Activated CD4-positive, CD25-positive, alpha-beta regulatory T cell treated with anti-CD3 and anti-CD28 coated beads, Interleukin-2, amount 50 U/mL, for 24 hours (primary cell): ENCODE results near the gene FASN.
A peak's percentile ranks its signal among the peaks of the same experiment; 100 is the strongest.

Experiments used
- ATAC-seq, 2 donors: fragments of 150-1000 bp; cut with Tn5 transposase; one replicate each; pipeline ENCODE4 v1.10.0; 2021; ENCODE audit warnings: mild to moderate bottlenecking in 1 of 2, moderate library complexity in 1 of 2

The FASN gene

DNA sequence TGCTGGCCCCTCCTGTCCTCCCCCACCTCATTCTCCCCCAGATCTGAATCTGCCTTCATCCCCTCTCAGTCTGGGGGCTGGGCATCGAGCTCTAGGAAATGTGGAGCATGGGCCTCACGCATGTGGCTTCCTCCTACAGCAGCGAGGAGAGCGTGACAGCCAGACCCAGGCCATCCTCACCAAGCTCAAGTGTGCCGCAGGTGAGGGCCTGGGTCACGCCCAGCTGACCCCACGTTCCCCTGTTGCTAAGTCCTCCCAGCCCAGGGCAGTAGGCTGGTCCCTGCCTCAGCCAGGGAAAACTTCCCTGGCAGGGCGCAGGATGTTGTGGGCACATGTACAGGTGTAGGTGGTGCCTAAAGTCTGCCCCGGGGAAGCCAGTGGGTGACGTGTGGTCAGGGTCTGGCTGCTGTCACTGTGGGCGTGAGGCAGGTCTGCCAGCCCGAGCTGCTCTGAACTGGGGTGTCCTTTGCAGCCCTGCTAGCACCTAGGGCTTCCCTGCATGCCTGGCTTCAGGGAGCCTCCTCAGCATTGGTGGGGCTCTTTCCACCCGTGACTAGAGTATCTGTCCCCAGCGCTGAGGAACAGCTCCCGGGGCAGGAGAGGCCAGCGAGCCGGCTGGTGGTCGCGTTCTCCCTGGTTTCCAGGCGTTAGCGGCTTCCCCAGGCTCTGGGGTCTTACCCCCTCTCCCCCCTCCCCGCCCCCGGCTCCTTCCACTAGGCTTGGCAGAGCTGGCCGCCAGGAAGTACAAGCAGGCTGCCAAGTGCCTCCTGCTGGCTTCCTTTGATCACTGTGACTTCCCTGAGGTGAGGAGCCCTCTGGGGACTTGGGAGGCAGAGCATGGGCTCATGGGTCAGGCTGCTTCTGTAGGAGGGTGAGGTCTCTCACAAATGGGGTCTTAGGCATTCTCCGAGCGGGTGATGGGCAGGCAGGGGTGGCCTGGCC, 42.7 kb downstream of the FASN start:
- no peak for ATAC-seq

DNA sequence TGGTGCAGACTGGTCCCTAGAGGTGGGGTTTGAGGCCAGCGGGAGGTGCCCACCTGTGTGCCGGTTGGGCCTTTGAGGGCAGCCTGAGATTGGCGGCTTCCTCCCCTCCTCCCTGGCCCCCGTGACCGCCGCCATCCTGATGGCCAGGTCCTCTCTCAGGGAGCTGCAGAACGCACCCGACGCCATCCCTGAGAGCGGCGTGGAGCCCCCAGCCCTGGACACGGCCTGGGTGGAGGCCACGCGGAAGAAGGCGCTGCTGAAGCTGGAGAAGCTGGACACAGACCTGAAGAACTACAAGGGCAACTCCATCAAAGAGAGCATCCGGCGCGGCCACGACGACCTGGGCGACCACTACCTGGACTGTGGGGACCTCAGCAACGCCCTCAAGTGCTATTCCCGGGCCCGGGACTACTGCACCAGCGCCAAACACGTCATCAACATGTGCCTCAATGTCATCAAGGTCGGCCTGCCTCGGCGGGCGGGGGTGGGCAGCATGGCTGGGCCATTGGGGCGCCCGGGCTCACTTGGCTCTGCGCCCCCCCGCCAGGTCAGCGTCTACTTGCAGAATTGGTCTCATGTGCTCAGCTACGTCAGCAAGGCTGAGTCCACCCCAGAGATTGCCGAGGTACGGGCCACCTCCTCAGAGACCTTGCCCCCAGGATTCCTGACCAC, 43.5 kb downstream of the FASN start:
- no peak for ATAC-seq

DNA sequence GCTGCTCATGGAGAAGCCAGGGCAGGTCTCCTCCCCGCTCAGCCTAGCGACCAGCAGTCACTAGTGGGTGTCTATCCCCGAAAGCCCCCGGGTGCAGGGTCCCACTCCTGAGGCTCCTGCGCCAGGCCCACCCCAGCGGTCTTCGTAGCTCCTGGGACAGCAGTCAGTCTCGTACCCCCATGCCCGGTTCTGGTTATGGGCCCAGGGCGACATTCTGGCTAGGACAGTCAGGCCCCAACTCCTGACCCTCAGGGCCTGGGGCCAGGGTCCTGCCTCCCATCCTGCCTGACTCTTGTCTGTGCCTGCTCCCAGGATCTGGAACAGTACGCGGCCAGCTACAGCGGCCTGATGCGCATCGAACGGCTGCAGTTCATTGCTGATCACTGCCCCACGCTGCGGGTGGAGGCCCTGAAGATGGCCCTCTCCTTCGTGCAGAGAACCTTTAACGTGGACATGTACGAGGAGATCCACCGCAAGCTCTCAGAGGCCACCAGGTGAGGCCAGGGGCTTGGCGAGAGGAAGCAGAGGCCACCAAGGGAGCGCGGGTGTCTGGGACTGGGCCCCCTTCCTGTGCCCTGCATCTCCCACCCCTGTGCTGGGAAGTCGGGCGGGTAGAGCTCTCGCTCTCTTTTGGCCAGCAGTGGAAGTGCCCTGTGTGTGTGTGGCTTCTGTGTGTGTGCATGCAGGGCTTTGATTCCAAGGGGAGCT, 44.3 kb downstream of the FASN start:
- no peak for ATAC-seq

DNA sequence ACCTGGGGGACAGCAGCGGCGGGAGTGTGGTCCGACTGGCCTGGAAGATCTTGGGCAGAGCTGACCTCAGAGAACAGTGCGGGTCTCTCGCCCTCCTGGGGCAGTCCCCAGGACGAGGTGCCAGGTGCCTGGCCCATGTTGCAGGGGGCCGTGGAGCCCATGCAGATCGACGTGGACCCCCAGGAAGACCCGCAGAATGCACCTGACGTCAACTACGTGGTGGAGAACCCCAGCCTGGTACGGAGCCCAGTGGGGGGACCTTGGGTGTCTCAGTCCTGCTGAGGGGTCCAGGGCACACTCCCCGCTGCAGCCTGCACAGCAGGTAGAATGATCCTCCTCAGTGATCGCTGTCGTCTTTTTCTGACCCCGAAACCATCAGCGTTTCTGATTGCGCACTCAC, 44.9 kb downstream of the FASN start:
- ATAC-seq: no peak

DNA sequence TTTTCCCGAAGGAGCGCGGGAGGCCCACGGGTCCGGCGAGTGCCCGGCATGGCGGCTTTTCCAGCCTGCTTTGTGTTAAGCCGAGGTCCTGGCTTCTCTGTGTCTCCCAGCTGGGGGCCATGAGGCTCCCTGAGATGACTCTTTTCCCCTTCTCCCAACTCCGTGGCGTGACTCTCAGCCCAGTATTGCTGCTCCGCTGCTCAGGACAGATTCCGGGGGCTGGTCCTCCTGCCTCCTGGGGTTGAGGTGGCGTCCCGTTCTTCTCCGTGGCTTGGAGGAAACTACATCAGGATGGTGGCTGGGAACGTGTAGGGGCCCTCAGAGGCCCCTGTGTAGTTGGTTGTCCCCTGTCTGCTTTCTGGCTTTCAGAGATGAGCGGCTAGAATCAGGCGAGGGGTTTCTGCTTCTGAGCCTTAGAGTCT, 45.4 kb downstream of the FASN start:
- no peak for ATAC-seq

DNA sequence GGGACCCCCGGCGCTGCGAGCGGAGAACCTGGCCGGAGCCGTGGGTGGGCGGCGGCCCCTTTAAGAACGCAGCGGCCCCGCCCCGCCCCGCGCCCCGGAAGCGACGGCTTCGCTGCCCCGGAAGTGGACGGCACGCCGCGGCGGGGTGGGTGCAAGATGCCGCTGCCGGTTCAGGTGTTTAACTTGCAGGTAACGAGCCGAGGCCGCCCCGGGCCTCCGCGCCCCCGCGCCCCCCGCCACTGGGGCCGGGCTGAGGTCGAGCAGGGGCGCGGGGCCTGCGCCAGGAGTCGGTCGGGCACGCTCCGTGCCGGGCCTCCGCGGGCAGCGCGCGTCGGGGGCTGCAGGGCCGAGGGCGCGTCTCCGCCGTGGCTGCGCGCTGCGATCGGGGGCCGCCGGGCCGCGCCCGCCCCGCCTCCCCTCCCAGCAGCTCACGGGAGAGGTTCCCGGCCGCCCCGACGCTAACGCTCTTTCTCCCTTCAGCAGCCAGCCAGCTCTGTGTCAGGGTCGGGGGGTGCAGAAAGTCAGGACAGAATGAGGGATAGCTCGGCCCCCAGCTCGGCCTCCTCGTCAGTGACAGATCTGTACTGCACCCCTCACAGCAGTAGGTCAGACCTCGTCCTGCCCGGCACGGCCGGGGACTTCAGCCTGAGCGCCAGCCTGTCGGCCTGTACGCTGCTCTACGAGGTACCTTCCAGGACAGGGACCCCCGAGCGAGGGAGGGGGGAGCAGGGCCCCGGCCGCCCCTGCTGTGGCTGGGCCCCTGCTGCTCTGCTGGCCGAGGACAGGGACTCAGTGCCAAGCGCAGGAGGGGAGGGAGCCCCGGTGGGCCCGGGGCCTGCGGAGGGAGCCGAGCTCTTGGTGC, 46.0 kb downstream of the FASN start, which contains the start of the genes GPS1 and RFNG:
Gene GPS1 (plus strand): TSS at position 123 of the 862 bp plus-strand sequence. CDS start 34 bp downstream, at position 157.
Gene RFNG (minus strand): TSS at position 36 of the 862 bp plus-strand sequence. CDS start 45 bp downstream, outside the sequence.
- peak; percentile 91 to 93 for ATAC-seq

DNA sequence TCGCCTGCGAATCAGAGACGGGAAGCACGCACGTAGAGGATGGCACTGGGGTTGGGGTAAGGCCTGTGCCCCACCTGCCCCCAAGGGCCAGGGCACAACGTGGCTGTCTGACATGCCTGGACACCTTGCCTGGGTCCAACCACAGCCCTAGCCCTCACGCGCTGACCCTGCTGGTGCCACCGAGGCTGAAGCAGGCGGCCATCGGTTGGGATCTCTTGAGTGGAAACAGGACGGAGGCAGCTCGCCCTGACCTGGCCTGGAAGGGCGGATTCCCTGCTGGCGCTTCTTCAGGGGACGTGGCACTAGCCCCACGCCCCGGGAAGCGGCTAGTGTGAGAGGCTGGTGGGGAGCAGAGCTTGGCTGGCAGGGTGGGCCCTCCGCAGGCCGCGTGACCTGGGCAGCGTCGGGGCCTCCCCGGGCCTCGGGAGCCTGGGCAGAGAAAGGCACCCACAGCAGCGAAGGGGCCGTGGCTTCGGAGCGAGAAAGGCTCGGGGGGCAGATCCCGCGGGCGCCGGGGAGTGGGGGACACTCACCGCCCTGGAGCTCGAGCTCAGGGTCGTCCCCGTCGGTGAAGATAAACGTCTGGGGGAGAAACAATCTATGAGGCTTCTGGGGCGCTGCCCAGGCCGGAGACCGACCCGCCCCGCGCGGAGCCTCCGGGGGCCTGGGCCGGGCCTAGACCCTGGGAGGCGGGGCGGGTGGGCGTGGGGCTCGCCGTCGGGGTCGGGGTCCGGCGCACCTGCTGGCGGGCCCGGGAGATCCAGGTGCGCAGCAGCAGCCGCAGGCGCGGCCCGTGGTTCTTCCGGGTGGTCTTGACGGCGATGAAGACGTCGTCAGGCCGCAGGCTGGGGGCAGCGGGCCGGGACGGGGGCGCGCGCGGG, 47.0 kb downstream of the FASN start:
- peak in 1 of 2 donors; percentile 6 for ATAC-seq

DNA sequence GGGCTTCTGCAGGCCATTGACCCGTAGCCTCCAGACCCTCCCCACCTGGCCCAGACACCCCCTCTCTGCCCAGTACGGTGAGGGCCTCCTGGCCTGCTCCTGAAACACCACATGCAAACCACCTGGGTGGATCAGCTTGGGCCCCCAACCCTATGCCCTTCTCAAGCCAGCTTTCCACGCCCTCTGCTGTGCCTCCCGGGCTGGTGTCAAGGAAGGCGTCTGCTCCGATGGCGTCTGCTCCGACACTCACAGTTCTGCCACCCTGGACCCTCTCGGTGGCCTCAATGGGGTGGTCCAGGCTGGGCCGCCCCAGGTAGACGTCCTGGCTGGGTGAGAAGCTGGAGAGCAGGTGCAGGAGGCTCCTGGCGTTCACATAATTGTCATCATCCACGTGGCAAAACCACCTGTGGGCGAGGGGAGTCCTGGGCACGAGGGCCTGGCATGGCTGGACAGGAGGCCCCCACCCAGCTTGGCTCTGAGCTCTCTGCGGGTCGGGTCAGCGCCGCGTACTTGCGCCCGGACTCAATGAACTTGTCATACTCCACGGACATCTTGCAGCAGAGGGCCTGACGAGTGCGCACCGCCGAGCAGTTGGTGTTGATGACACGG, 47.8 kb downstream of the FASN start:
- ATAC-seq: no peak

DNA sequence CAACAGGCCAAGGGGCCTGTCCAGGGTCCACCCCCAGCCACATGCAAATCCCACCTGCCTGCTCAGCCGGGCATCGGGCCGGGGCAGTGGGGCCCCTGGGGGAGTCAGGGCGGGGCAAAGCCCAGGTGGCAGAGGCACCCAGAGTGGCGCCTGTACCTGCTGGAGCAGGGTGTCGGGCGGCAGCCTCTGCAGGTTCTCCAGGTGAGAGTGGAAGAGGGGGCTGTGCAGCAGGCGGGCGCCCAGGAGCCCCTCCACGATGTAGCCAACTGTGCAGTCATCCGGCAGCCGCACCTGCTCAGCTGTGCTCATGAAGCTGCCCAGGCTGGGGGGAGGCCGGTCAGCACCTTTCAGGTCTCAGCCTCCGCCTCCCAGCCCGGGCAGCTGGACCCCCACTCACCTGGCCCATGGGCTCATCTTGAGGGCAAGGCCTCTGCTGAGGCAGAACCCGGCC, 48.5 kb downstream of the FASN start:
- ATAC-seq: no peak

DNA sequence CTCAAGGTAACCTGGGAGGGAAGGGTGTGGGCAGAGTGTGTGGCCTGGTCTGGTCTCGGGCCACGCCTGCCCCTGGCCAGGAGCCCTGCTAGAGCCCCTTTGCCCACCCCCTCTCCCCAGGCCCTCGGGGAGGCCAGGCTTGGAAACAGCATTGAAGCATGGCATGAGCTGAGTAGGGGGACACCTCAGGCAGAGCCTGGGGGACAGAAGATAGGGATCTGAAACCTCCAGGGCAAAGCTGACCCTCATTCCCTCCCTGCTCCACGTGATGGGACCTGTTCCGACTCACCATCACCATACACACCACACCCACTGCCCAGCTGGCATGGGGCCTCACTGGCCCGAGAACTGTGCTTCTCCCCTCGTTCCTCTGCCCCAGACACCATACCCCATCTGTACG, 48.9 kb downstream of the FASN start:
- ATAC-seq: no peak

DNA sequence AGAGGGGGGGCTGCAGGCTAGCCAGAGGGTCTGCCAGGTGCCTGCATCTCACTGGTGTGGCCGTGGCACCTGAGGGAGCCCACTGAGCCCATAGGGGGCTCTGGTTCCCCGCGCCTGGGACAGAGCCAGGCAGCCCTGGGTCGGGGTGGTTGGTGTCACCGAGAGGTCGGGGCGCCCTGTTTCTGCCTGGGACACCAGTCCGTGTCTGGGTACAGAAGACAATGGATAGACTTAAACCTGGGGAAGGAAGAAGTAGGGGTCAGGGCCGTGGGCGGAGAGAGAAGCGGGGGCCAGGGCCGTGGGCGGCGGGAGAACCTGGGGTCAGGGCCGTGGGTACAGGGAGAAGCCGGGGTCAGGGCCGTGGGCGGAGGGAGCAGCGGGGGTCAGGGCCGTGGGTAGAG, 49.5 kb downstream of the FASN start:
- no peak for ATAC-seq

DNA sequence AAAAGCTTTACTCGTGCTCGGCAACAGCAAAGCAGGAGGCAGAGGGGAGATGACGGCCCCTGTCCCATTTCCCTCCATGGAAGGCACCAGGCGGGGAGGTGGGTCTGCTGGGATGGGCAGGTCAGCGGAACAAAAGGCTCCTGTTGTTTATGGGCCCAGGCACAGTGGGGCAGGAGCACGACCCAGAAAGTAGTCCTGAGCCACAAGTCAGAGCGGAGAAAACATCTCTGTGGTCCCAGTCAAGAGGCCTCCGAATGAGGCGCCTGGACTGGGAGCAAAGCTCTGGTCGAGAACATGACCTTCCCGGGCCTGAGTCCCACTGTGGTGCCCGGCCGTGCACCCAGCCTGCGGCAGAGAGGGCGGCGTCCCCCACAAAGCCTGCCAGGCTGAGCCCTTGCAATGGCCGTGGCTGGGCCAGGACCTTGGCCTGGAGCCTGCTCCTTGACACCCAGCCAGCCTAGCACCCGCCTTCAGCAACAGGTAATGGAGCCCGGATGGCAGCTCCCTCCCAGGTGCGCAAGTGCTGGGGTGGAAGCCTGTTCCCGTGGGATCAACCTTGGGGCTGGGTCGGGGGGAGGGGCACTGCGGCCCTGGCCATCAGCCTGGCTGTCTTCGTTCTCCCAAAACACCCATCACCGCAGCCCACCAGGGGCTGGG, 50.0 kb downstream of the FASN start:
- no peak for ATAC-seq

DNA sequence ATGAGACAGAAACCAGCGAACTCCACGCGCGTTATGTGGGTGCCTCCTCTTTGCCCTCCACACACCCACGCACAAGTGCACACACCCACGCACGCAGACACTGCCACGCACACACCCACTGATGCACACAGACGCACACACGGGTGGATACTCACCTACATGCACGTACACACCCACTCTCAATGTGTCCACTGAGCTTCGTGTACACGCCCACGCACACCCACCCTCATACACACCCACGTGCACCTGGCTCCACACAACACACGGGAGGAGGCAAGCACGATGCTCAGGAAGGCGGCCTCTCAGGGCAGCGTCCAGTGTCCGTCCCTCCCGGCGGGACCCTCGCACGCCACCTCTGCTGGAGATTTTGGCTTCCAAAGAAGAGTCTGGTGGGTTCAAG, 50.7 kb downstream of the FASN start:
- ATAC-seq: no peak

DNA sequence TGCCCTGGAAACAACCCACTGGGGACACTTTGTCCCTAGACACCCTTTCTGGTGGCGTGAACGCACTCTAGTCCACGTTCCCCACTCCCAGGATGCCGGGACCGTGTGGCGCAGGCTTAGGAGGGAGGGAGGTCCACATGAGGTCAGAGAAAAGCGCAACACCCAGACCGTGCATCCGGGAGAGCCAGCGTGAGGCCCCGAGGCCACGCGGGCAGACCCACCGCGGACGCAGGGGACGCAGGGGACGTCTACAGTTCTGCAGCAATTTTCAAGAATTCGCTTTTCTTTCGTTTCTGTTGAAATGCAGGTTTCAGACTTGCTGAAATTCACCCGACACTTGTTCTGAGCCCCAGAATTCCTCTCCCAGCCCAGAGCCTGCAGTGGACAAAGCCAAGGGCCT, 51.1 kb downstream of the FASN start:
- ATAC-seq: no peak

DNA sequence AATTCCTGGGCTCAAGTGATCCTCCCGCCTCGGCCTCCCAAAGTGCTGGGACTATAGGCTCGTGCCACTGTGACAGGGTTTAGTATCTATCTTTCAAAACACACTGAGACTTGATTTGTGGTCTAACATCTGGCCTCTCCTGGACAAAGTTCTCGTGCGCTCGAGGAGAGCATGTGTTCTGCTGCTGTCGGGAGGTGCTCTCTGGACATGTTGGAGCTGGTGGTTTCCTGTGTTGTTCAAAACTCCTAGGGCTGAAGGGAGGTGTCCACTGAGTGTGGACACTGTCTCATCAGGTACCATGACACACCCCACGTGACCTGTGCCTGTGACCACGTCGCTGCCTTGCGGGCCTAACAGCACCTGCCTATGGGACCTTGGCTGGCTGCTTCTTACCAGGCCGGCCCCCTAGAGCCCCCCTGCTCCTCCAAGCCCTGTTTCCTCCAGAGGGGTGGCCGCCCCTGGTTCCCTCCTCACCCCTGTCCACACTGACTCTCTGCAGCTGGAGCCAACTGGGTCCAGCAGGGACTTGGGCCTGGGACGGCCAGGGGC, 52.0 kb downstream of the FASN start:
- no peak for ATAC-seq

DNA sequence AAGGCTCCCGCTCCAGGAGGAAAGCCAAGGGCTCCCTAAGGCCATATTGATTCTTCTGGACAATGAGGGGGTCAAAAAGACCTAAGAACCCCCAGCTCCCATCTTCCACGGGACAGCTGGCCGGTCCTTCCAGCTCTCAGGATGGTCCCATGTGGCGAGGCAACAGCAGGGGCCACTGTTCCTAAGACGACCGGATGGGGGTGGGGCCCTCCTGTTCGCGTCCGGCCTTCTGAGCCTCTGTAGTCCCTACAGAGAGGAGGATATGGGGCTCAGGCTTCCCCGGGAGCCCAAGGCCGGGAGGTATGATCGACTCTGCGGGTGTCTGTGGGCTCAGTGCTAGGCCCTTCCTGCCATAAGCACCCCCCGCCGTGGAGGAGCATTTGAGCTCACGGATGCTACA, 54.5 kb downstream of the FASN start:
- ATAC-seq: no peak

DNA sequence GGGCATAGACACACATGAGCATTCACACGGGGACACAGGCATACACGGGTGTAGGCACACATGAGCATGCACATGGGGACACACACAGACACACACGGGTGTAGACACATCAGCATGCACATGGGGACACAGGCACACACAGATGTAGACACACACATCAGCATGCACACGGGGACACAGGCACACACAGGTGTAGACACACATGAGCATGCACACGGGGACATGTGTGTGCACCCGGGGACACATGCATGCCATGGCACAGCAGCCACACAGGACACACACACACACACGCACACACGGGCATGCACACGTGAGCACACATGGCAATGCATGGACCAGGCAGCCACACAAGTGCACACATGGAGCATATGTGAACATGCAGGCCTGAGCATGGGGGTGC, 55.4 kb downstream of the FASN start:
- ATAC-seq: peak in 1 of 2 donors; percentile 9

DNA sequence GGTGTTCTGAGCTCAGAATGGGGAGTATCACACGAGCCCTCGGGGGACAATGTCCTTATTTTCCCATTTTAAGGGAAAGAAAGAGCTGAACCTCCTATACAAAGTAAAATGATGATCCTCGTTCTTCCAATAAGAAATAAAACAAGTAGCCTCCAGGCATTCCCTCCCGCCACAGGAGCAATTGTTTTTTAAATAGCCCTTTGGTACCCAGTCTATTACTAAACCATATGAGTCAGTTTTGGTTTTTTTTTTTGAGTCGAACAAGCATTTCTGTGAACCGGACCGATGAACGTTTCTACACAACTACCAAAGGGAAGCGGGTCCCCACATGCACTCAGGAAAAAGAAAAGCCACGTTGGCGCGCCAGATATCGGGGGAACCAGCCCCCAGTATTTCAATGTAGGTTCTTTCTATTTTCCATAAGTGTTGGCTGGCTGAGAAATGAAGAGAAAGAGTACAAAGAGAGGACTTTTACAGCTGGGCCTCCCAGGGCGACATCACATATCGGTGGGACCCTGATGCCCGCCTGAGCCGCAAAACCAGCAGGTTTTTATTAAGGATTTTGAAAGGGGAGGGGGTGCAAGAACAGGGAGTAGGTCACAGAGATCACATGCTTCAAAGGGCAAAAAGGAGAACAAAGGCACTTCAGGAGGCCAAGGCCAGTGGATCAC, 56.8 kb downstream of the FASN start:
- ATAC-seq: no peak

DNA sequence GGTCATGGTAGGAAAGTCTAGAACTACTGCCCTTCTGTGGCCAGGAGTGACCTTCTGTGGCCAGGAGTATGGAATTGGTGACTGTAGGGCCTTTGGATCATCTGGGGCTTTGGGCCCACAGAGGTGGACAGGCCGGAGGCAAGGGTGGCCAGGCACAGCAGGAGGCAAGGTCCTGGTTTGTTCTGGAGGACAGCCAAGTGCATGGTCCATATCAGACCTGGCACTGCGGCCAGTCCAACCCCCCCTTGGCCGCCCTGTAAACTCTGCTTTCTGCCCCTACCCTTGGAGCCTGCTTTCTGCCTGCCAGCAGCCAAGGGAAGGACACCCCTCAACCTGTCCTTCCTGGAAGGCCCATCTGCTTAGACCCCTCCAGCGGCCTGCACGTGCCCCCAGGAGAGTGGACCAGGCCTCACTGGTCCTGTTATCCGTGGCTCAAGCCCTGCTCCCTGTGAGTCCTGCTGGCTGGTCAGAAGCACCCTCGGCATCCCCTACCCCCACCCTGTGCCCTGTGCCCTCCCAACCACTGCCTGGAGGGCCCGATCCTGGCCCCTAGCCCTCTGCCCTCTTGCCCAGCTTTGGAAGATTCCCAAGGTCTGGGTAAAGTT, 58.2 kb downstream of the FASN start:
- ATAC-seq: no peak
